ENCODE results near the gene RBM39. TPM values are rescaled to one million over a fixed set of nuclear protein-coding genes. Genes with fewer than 3 reads are reported as not detected.

RBM39 gene
- total and polyA plus RNA-seq, 2 of the 8 experiments (the other 6 are each of a cell fraction or from before 2014, with no cell fraction given): 78.0 to 219 TPM

DNA sequence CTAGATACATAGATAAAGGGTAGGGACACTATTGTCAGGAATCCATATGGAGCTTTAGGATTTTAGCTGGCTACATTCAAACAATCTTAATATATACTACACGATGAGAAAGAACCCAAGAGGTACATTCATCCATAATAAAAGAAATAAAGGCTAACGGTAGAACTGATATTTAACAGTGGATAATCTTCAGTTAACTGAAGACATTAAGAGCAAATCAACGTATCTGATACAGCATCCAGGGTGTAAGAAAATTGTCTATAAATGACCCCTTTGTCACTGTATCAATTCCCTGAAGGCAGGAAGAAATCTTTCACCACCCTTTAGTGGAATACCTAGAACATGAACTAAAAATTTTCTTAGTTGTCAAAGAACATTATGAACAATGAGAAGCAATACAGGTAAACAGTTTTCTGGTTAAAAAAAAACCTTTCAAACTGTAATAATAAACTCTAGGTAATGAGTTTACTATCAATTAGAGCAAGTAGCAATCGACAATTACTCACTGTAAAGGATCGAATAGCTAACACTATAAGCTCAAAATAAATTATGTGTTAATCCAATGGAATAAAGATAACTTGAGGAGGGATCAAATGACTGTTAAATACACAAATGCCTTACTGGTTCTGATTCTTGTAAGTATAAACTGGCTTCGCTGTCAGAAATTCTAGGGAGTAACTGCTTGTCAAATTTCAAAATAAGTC lies 31.0 kb downstream of the RBM39 start (continued):
- TF ChIP-seq EP300 (IDR thresholded peaks at IDR 0.05; ENCODE audit: borderline replicate concordance in 1 of 2, low read depth in 2 of 2, low read length in 2 of 2) (no peak), EGR1 (IDR thresholded peaks at IDR 0.05; ENCODE audit: borderline replicate concordance, low read depth, low read length) (no peak), SRF (IDR thresholded peaks at IDR 0.05; ENCODE audit: low read depth, low read length) (no peak), TEAD4 (IDR thresholded peaks at IDR 0.05; ENCODE audit: low read depth, low read length) (no peak), JUND (IDR thresholded peaks at IDR 0.05; ENCODE audit: low read length) (no peak), POLR2A (IDR thresholded peaks at IDR 0.05; ENCODE audit: control extremely low read depth in 1 of 2, low read depth in 2 of 2, low read length in 2 of 2) (no peak), FOSL1 (IDR thresholded peaks at IDR 0.05; ENCODE audit: insufficient read depth, low read depth, low read length) (no peak)
